Activated naive CD4-positive, alpha-beta T cell treated with anti-CD3 and anti-CD28 coated beads for 36 hours (primary cell): ENCODE results near the gene AOAH. TPM values are rescaled to one million over a fixed set of nuclear protein-coding genes. Genes with fewer than 3 reads are reported as not detected.
"Not testable (repeated sequence)": the region's sequence is repeated elsewhere in the genome, so short reads cannot be mapped to it uniquely, and the experiment has no call there.

Experiments
- CTCF ChIA-PET: fragments of 350-600 bp; sonication (Branson Sonifier 250); formaldehyde crosslinking; loops from one replicate; lab custom pipeline; 2021; ENCODE audit warnings: antibody characterized with exemption; lab: Charles Lee
- DNase-seq: peaks from one replicate; pipeline ENCODE4 v3.0.0-alpha.2; 2020
- H3K27ac Mint-ChIP-seq: one replicate; pipeline ENCODE4 v1.8.0; 2021; ENCODE audit warnings: mild to moderate bottlenecking, mixed read lengths
- H3K27me3 Mint-ChIP-seq: one replicate; pipeline ENCODE4 v1.8.0; 2021; ENCODE audit warnings: low read depth, mixed read lengths
- H3K36me3 Mint-ChIP-seq: one replicate; pipeline ENCODE4 v1.8.0; 2021; ENCODE audit warnings: low read depth, mixed read lengths
- H3K4me1 Mint-ChIP-seq: one replicate; pipeline ENCODE4 v1.8.0; 2021; ENCODE audit warnings: low read depth, mixed read lengths
- H3K4me3 Mint-ChIP-seq: one replicate; pipeline ENCODE4 v1.8.0; 2021; ENCODE audit warnings: mild to moderate bottlenecking, moderate library complexity, mixed read lengths
- H3K9me3 Mint-ChIP-seq: one replicate; pipeline ENCODE4 v1.8.0; 2021; ENCODE audit warnings: mixed read lengths
- intact Hi-C: fragments of 100-400 bp; cut with micrococcal nuclease; formaldehyde crosslinking; loops from one replicate; pipeline ENCODE4 v1.15.1; 2023
- total RNA-seq, 2 experiments: library from RNA; stranded (reverse); gene quantifications; one replicate each; pipeline ENCODE4 v1.2.3, GENCODE V29; 2021

The AOAH gene
- total RNA-seq, 2 experiments from 2014 or later, result 0.67 to 1.2 TPM

- H3K27ac Mint-ChIP-seq, result no peak overlapping the region
- H3K9me3 Mint-ChIP-seq, result no peaks in the 10 kb centered on the region
- no peak overlapping the region for H3K4me3 Mint-ChIP-seq
- CTCF ChIA-PET, result interaction anchor here (1.0 to 1.3 kb wide), 2 partner anchors 21 to 210 kb away, joined by 3 read pairs; no protein-coding TSS in a partner anchor
- no peaks in the 10 kb centered on the region for H3K36me3 Mint-ChIP-seq
- no peaks in the 10 kb centered on the region for H3K27me3 Mint-ChIP-seq
- intact Hi-C loops, result no loop called here
- no peak for DNase-seq
- H3K4me1 Mint-ChIP-seq, result peaks cover 15% of the 10 kb centered on the region
These were observed 73.5 kb downstream of the AOAH start for GRCh38 chr7:36650766-36651312.

DNA sequence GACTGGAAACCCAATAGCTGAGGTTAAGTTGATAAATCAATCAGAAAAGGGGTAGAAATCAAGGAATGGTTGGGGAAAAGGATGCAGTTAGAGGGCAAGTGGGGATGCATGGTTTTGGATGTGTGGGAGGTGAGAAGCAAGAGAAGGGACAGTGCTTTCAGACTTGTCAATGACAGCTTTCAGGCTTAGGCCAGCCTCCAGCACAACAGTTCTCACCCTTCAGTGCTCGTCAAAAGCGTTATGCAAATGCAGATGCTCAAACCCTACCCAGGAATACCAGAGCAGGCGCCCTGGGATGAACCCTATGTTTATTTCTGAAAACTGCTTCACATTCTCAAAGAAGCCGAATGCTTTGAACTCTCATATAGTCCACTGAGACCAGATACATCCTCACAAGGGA, 74.0 kb downstream of the AOAH start:
- Mint-ChIP-seq H3K36me3 (no peaks in the 10 kb centered on the region), H3K27ac (no peak overlapping the region), H3K27me3 (no peaks in the 10 kb centered on the region), H3K4me1 (peaks cover 20% of the 10 kb centered on the region), H3K9me3 (no peaks in the 10 kb centered on the region), H3K4me3 (no peak overlapping the region)
- intact Hi-C loops, result no loop called here
- CTCF ChIA-PET, result interaction anchor here (1.1 to 1.3 kb wide), 2 partner anchors 20 to 32 kb away, joined by 3 read pairs; no protein-coding TSS in a partner anchor
- no peak for DNase-seq

DNA sequence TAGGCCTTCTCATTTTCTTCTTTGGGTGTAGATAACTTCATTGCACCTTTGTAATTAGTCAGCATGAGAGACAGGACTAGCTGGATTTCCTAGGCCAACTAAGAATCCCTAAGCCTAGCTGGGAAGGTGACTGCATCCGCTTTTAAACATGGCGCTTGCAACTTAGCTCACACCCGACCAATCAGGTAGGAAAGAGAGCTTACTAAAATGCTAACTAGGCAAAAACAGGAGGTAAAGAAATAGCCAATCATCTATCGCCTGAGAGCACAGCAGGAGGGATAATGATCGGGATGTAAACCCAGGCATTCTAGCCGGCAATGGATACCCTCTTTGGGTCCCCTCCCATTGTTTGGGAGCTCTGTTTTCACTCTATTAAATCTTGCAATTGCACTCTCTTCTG, 75.0 kb downstream of the AOAH start:
- H3K27me3 Mint-ChIP-seq, intact Hi-C loops, H3K36me3 Mint-ChIP-seq, H3K27ac Mint-ChIP-seq, H3K9me3 Mint-ChIP-seq, H3K4me3 Mint-ChIP-seq, DNase-seq: not testable (repeated sequence)
- peaks cover 29% of the 10 kb centered on the region for H3K4me1 Mint-ChIP-seq
- CTCF ChIA-PET, result interaction anchor here (1.1 to 1.3 kb wide), 2 partner anchors 21 to 31 kb away, joined by 3 read pairs; no protein-coding TSS in a partner anchor

GRCh38 chr7:36648441-36648840, 75.9 kb downstream of the AOAH start:
- CTCF ChIA-PET, result interaction anchor here (0.6 to 0.7 kb wide), 2 partner anchors 443 to 553 kb away, joined by 3 read pairs; no protein-coding TSS in a partner anchor
- intact Hi-C loops, result no loop called here

GRCh38 chr7:36644625-36645422, 79.5 kb downstream of the AOAH start:
- intact Hi-C loops, result no loop called here
- H3K4me3 Mint-ChIP-seq, result no peak overlapping the region
- no peaks in the 10 kb centered on the region for H3K9me3 Mint-ChIP-seq
- no peaks in the 10 kb centered on the region for H3K27me3 Mint-ChIP-seq
- H3K27ac Mint-ChIP-seq, result no peak overlapping the region
- H3K4me1 Mint-ChIP-seq, result peaks cover 40% of the 10 kb centered on the region
- CTCF ChIA-PET, result no interaction called here
- DNase-seq, result no peak
- no peaks in the 10 kb centered on the region for H3K36me3 Mint-ChIP-seq

More at GRCh38 chr7:36648441-36648840, 75.9 kb downstream of the AOAH start:
- no peak overlapping the region for H3K4me3 Mint-ChIP-seq
- peaks cover 29% of the 10 kb centered on the region for H3K4me1 Mint-ChIP-seq
- H3K27ac Mint-ChIP-seq, result no peak overlapping the region
- H3K36me3 Mint-ChIP-seq, result no peaks in the 10 kb centered on the region
- H3K27me3 Mint-ChIP-seq, result no peaks in the 10 kb centered on the region
- H3K9me3 Mint-ChIP-seq, result no peaks in the 10 kb centered on the region
- no peak for DNase-seq

DNA sequence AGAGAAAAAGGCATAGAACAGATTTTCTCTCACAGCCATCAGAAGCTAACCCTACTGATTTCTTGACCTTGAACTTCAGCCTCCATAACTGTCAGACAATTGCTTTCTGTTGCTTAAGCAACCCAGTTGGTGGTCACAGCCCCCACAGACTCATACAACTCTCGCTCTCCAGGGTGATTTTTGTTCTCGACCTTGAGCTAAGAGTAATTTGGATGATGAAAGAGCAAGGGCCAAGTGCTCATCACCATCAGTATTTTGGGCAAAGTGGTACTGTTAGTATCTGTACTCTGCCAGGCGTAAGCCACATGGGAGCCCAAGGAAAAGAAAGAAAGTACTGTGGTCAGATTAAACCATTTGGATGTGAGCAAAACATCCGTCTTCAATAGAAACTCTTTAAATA, 81.9 kb downstream of the AOAH start:
- no peak overlapping the region for H3K27ac Mint-ChIP-seq
- no peaks in the 10 kb centered on the region for H3K27me3 Mint-ChIP-seq
- peaks cover 63% of the 10 kb centered on the region for H3K4me1 Mint-ChIP-seq
- no peaks in the 10 kb centered on the region for H3K36me3 Mint-ChIP-seq
- no peak overlapping the region for H3K4me3 Mint-ChIP-seq
- H3K9me3 Mint-ChIP-seq, result no peaks in the 10 kb centered on the region
- CTCF ChIA-PET, result interaction anchor here (4.2 kb wide), 1 partner anchor 28 kb away, joined by 20 read pairs; no protein-coding TSS in a partner anchor
- intact Hi-C loops, result no loop called here
- DNase-seq, result no peak

DNA sequence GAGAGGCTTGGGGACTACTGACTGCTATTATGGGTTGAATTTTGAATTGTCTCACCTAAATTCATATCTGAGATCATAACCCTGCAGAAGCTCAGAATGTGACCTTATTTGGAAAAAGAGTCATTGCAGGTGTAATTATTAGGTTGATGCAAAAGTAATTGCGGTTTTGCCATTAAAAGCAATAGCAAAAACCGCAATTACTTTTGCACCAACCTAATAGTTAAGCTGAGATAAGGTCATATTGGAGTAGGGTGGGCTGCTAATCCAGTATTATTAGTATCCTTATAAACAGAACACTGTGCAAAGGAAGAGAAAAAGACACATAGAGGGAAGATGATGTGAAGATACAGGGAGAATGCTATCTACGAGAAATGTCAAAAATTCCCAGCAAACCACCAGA, 82.3 kb downstream of the AOAH start:
- Mint-ChIP-seq H3K36me3 (no peaks in the 10 kb centered on the region), H3K4me1 (peaks cover 67% of the 10 kb centered on the region), H3K27ac (no peak overlapping the region), H3K4me3 (no peak overlapping the region), H3K27me3 (no peaks in the 10 kb centered on the region), H3K9me3 (no peaks in the 10 kb centered on the region)
- intact Hi-C loops, result no loop called here
- CTCF ChIA-PET, result interaction anchor here (4.2 kb wide), 1 partner anchor 29 kb away, joined by 20 read pairs; no protein-coding TSS in a partner anchor
- DNase-seq, result no peak

GRCh38 chr7:36640682-36641081, 83.6 kb downstream of the AOAH start:
- no peak for DNase-seq
- CTCF ChIA-PET, result interaction anchor here (0.6 to 4.2 kb wide), 3 partner anchors 30 to 181 kb away, joined by 3 to 20 read pairs (median 3); no protein-coding TSS in a partner anchor
- Mint-ChIP-seq H3K27ac (no peak overlapping the region), H3K27me3 (no peaks in the 10 kb centered on the region), H3K4me1 (peaks cover 68% of the 10 kb centered on the region), H3K4me3 (no peak overlapping the region), H3K9me3 (no peaks in the 10 kb centered on the region), H3K36me3 (no peaks in the 10 kb centered on the region)
- intact Hi-C loops, result no loop called here

GRCh38 chr7:36639826-36640225, 84.5 kb downstream of the AOAH start:
- Mint-ChIP-seq H3K36me3 (no peaks in the 10 kb centered on the region), H3K27me3 (no peaks in the 10 kb centered on the region), H3K9me3 (no peaks in the 10 kb centered on the region), H3K4me3 (no peak overlapping the region), H3K4me1 (peaks cover 61% of the 10 kb centered on the region), H3K27ac (no peak overlapping the region)
- CTCF ChIA-PET, result interaction anchor here (0.7 to 4.2 kb wide), 4 partner anchors 12 to 31 kb away, joined by 3 to 20 read pairs (median 4); no protein-coding TSS in a partner anchor
- DNase-seq, result peak; percentile 54
- intact Hi-C loops, result loop anchor here (2.0 kb wide), 1 partner anchor 39 kb away; no protein-coding TSS in a partner anchor

DNA sequence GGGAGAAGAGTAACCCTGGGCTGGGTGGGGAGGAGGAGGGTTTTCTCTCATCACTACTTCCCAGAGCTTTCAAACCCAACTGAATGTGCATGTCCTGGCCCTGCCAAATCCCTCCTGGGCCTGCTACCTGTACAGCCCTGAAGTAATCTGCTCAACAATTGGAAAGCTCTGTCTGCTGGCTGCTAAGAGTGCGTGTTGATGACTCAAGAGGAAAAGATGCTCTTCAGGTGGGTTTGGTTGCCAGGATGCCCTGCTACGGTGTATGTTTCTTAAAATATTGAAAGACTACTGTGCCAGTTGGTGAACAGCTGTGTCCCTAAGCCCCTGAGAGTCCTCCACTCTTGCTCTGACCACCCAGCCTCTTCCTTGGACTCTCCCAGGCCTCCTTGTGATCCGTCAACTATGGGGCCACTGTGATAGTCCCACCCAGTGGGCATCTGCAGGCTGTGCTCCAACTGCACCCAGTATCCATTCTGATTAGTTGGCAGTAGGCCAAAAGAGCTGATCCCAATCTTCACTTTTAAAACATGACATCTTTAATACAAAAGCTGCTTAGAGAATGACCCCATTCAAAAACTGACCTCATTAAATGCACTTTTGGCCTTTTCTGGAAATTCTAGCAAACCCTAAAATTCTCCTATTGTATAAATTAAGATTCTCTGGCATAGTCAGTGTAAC, 85.6 kb downstream of the AOAH start:
- H3K27me3 Mint-ChIP-seq, result no peaks in the 10 kb centered on the region
- no peak overlapping the region for H3K4me3 Mint-ChIP-seq
- H3K4me1 Mint-ChIP-seq, result peaks cover 52% of the 10 kb centered on the region
- H3K27ac Mint-ChIP-seq, result no peak overlapping the region
- DNase-seq, result peak; percentile 13
- CTCF ChIA-PET, result interaction anchor here (0.9 to 4.2 kb wide), 4 partner anchors 15 to 544 kb away, joined by 3 to 20 read pairs (median 3); no protein-coding TSS in a partner anchor
- intact Hi-C loops, result loop anchor here (2.0 kb wide), 1 partner anchor 38 kb away; no protein-coding TSS in a partner anchor
- H3K36me3 Mint-ChIP-seq, result no peaks in the 10 kb centered on the region
- H3K9me3 Mint-ChIP-seq, result no peaks in the 10 kb centered on the region

DNA sequence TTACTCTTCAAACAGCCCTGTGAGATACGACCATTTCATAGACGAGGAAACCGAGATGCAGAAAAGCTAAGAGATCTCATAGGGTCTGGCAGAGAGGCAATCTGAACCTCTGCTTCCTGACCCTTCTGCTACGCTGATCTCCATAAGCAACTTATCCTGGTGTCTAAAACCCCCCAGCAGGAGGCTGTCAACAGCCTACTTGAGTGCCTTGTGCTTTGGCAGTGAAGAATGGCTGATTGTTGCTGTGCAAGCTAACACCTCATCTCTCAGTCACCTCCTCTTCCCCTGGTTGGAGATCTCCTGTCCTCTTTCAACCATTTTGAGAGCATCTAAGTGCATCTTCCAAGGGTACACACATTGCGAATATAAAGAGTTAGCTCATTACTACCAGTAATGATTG, 86.2 kb downstream of the AOAH start:
- peaks cover 50% of the 10 kb centered on the region for H3K4me1 Mint-ChIP-seq
- H3K4me3 Mint-ChIP-seq, result no peak overlapping the region
- no peak overlapping the region for H3K27ac Mint-ChIP-seq
- DNase-seq, result no peak
- no peaks in the 10 kb centered on the region for H3K9me3 Mint-ChIP-seq
- intact Hi-C loops, result loop anchor here (2.0 kb wide), 1 partner anchor 37 kb away; no protein-coding TSS in a partner anchor
- no peaks in the 10 kb centered on the region for H3K27me3 Mint-ChIP-seq
- CTCF ChIA-PET, result interaction anchor here (0.6 to 1.2 kb wide), 3 partner anchors 66 to 544 kb away, joined by 3 read pairs; no protein-coding TSS in a partner anchor
- H3K36me3 Mint-ChIP-seq, result no peaks in the 10 kb centered on the region

DNA sequence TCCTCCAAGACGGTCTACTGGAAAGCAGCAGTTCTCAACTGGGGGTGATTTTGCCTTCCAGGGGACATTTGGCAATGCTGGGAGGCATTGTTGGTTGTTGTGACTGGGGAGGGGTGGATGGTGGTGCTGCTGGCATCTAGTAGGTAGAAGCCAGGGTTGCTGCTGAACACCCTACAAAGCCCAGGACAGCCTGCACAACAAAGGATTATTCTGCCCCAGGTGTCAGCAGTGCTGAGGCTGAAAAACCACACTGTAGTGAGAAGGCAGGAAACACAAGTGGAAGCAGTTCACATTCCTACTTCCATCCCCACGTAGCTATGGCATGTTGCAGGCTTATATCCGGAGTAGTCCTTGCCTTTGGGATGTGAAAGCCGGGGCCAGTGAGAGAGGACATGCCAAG, 86.9 kb downstream of the AOAH start:
- Mint-ChIP-seq H3K4me1 (peaks cover 50% of the 10 kb centered on the region), H3K27me3 (no peaks in the 10 kb centered on the region), H3K36me3 (no peaks in the 10 kb centered on the region), H3K27ac (no peak overlapping the region), H3K9me3 (no peaks in the 10 kb centered on the region), H3K4me3 (no peak overlapping the region)
- no peak for DNase-seq
- intact Hi-C loops, result no loop called here
- CTCF ChIA-PET, result interaction anchor here (0.6 to 1.2 kb wide), 2 partner anchors 33 to 139 kb away, joined by 3 to 4 read pairs; no protein-coding TSS in a partner anchor
